ENCODE data around the gene WDR5.

GRCh38 chr9:134131471-134132207 lies 4.2 kb upstream of the WDR5 start:
- no peak for TF ChIP-seq SP1 (IDR thresholded peaks at IDR 0.05)
- TF ChIP-seq ZNF384 (IDR thresholded peaks at IDR 0.05) = no peak
- TF ChIP-seq CTBP1 (IDR thresholded peaks at IDR 0.05; ENCODE audit: borderline replicate concordance) = no peak
- TF ChIP-seq BHLHE40 (IDR thresholded peaks at IDR 0.05; ENCODE audit: borderline replicate concordance) = no peak
- TF ChIP-seq ELF4 (IDR thresholded peaks at IDR 0.05) = no peak
- no peak for TF ChIP-seq FOXA1 (IDR thresholded peaks at IDR 0.05)
- TF ChIP-seq SUZ12 (IDR thresholded peaks at IDR 0.05) = no peak
- no peak for TF ChIP-seq ARNT (IDR thresholded peaks at IDR 0.05)
- TF ChIP-seq TARDBP (IDR thresholded peaks at IDR 0.05) = no peak
- TF ChIP-seq FOXM1 (IDR thresholded peaks at IDR 0.05; ENCODE audit: borderline replicate concordance) = no peak
- no peak for TF ChIP-seq NFRKB (IDR thresholded peaks at IDR 0.05)
- TF ChIP-seq PKNOX1 (IDR thresholded peaks at IDR 0.05) = no peak
- no peak for TF ChIP-seq FOXK2 (IDR thresholded peaks at IDR 0.05)

Measured in HEK293T (cell line).